Smooth muscle cell (in vitro differentiated cells): ENCODE data around the gene IFNGR2. TPM values are rescaled to one million over a fixed set of nuclear protein-coding genes. Genes with fewer than 3 reads are reported as not detected.

Source experiments
- DNase-seq: peaks from one replicate; lab custom pipeline; 2025; ENCODE audit not compliant: unreplicated experiment; lab: John Stamatoyannopoulos, UW
- H2AFZ ChIP-seq: fragments of 200-600 bp; sonication (generic); 2 replicates; pipeline ENCODE4 v1.6.0; 2016; ENCODE audit warnings: antibody characterized with exemption, low read depth, mild to moderate bottlenecking
- H3F3A ChIP-seq: fragments of 200-600 bp; sonication (generic); 2 replicates; pipeline ENCODE4 v1.6.0; 2017; ENCODE audit warnings: antibody characterized with exemption, low read depth
- H3K27ac ChIP-seq: fragments of 200-600 bp; sonication (generic); 2 replicates; pipeline ENCODE4 v1.5.1; 2016; ENCODE audit warnings: low read depth, mild to moderate bottlenecking
- H3K27me3 ChIP-seq: fragments of 200-600 bp; sonication (generic); 2 replicates; pipeline ENCODE4 v1.6.1; 2016; ENCODE audit warnings: low read depth, mild to moderate bottlenecking
- H3K36me3 ChIP-seq: fragments of 200-600 bp; sonication (generic); 2 replicates; pipeline ENCODE4 v1.5.1; 2016; ENCODE audit warnings: low read depth
- H3K4me1 ChIP-seq: fragments of 200-600 bp; sonication (generic); 2 replicates; pipeline ENCODE4 v1.5.1; 2016; ENCODE audit warnings: low read depth
- H3K4me2 ChIP-seq: fragments of 200-600 bp; sonication (generic); 2 replicates; pipeline ENCODE4 v1.6.0; 2016; ENCODE audit warnings: mild to moderate bottlenecking
- H3K4me3 ChIP-seq: fragments of 200-600 bp; sonication (generic); 2 replicates; pipeline ENCODE4 v1.5.1; 2016; ENCODE audit warnings: mild to moderate bottlenecking
- H3K79me2 ChIP-seq: fragments of 200-600 bp; sonication (generic); 2 replicates; pipeline ENCODE4 v1.6.0; 2016; ENCODE audit warnings: low read depth, mild to moderate bottlenecking
- H3K9ac ChIP-seq: fragments of 200-600 bp; sonication (generic); 2 replicates; pipeline ENCODE4 v1.6.0; 2016; ENCODE audit warnings: low read depth
- H3K9me3 ChIP-seq: fragments of 200-600 bp; sonication (generic); replicated peaks from 2 replicates; pipeline ENCODE4 v1.5.1; 2016; ENCODE audit warnings: low read depth
- H4K20me1 ChIP-seq: fragments of 200-600 bp; sonication (generic); 2 replicates; pipeline ENCODE4 v1.6.0; 2016; ENCODE audit warnings: low read depth
- WGBS: methylation state at CpG from one replicate; pipeline ENCODE4 v1.1.7; 2016; ENCODE audit warnings: low lambda C conversion rate; 5-methylcytosine and 5-hydroxymethylcytosine counted together
- polyA plus RNA-seq: library from polyadenylated mRNA; unstranded; fragments of >200 nt; fragmentation: Nextera tagmentation; extraction: Ambion mirVana; gene quantifications from 2 replicates; pipeline ENCODE4 v1.2.1, GENCODE V29; 2016
- total RNA-seq: library from RNA; depleted of rRNA; stranded (reverse); fragments of >200 nt; gene quantifications from 2 replicates; pipeline ENCODE4 v1.2.3, GENCODE V29; 2014
- TF ChIP-seq, protein P1 (sequence below): fragments of 200-600 bp; sonication (generic); IDR thresholded peaks from 2 replicates; pipeline ENCODE4 v1.5.1; 2017; ENCODE audit warnings: borderline replicate concordance, mild to moderate bottlenecking, antibody characterized with exemption; ENCODE audit not compliant: insufficient read depth, poor library complexity, severe bottlenecking

Gene IFNGR2
- total and polyA plus RNA-seq, 2 experiments from 2014 or later = 117 to 127 TPM

DNA sequence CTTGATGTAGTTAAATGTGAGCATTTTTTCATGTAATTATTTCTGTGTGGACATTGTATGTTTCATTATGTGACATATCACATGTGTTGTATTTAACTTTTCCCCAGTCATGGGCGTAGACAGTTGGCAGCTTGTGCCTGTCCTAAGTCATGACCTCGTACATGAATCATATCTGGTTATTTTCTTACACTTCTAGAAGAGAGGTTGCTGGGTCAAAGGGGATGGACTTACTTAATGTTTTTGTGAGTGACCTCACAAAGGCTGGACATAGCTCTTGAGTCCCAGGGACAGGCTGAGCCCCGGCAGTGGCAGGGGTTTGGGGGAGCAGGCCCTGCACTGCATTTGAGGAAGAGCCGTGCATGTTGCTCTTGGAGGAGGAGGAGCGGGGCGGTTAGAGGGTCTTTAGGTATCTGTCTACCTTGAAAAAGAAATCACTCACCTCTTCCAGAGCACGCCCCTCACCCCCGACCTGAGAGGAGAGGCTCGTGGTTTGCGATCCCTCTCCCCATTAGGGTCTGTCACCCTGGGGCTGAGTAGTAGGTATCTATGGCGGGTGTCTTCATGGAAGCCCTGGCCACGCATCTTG is 16.4 kb downstream of the IFNGR2 start:
- H3K27me3 ChIP-seq = no peaks in the 10 kb centered on the region
- no peak for DNase-seq
- H2AFZ ChIP-seq = no peak overlapping the region
- no peak overlapping the region for H3K9ac ChIP-seq
- H3K79me2 ChIP-seq = peaks cover 61% of the 10 kb centered on the region
- 95% methylated on average over 12 of the region's 12 CpGs for WGBS
- peaks cover 20% of the 10 kb centered on the region for H3K36me3 ChIP-seq
- TF ChIP-seq, protein P1, sequence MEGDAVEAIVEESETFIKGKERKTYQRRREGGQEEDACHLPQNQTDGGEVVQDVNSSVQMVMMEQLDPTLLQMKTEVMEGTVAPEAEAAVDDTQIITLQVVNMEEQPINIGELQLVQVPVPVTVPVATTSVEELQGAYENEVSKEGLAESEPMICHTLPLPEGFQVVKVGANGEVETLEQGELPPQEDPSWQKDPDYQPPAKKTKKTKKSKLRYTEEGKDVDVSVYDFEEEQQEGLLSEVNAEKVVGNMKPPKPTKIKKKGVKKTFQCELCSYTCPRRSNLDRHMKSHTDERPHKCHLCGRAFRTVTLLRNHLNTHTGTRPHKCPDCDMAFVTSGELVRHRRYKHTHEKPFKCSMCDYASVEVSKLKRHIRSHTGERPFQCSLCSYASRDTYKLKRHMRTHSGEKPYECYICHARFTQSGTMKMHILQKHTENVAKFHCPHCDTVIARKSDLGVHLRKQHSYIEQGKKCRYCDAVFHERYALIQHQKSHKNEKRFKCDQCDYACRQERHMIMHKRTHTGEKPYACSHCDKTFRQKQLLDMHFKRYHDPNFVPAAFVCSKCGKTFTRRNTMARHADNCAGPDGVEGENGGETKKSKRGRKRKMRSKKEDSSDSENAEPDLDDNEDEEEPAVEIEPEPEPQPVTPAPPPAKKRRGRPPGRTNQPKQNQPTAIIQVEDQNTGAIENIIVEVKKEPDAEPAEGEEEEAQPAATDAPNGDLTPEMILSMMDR = no peak
- no peak overlapping the region for H3K4me2 ChIP-seq
- no peaks in the 10 kb centered on the region for H3K9me3 ChIP-seq
- no peaks in the 10 kb centered on the region for H3K4me1 ChIP-seq
- no peak overlapping the region for H3K27ac ChIP-seq
- no peak overlapping the region for H3K4me3 ChIP-seq
- H3F3A ChIP-seq = peaks cover 8% of the 10 kb centered on the region
- H4K20me1 ChIP-seq = peaks cover 93% of the 10 kb centered on the region

DNA sequence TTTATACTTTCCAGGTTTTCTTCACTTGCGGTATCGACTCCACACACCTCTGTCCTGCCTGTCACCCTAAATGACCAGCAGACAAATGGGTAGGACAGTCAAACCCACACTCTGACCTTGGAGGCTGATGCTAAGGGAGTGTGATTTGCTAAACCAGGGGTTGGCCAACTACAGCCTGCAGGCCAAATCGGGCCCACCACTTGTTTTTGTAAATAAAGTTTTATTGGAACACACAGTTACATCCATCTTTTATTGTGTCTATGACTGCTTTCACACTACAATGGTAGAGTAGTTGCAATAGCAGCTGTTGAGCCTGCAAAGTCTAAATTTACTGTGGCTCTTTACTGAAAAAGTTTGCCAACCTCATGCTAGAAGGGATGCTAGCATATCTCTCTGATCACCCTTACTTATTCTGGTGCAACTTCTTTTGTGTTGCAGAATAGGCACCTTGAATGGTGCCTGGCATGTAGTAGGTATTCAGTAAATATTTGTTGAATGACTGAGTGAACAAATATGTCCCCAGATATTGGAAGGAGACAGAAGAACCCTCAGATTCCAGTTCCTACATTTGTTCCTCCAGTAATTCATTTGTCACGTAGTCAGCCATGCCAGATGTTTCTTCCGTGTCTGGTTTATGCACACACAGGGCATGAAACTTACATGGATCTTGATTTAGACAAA is 18.6 kb downstream of the IFNGR2 start:
- peaks cover 93% of the 10 kb centered on the region for H4K20me1 ChIP-seq
- no peaks in the 10 kb centered on the region for H3K9me3 ChIP-seq
- no peak overlapping the region for H3K27ac ChIP-seq
- H3K4me3 ChIP-seq = no peak overlapping the region
- no peak overlapping the region for H3K9ac ChIP-seq
- WGBS = 97% methylated on average over 5 of the region's 5 CpGs
- H3K27me3 ChIP-seq = no peaks in the 10 kb centered on the region
- H3F3A ChIP-seq = no peaks in the 10 kb centered on the region
- no peak overlapping the region for H2AFZ ChIP-seq
- TF ChIP-seq, protein P1 = no peak
- peaks cover 20% of the 10 kb centered on the region for H3K36me3 ChIP-seq
- no peak overlapping the region for H3K4me2 ChIP-seq
- no peaks in the 10 kb centered on the region for H3K4me1 ChIP-seq
- H3K79me2 ChIP-seq = peaks cover 49% of the 10 kb centered on the region
- DNase-seq = no peak

DNA sequence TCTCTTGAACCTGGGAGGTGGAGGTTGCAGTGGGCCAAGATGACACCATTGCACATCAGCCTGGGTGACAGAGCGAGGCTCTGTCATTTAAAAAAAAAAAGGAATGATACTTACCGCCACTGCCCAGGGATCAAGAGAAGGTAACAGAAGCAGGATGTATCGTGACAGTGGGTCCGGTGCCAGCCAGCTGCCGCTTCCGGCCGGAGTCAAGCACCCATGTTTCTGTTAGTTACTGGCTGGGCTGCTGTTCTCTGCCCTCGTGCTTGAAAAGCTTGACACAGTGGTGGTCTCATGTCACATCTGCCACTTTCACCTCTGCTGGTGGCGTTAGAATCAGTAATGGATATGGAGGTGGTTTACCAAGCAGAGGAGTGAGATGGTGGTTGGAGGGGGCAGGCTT is 21.0 kb downstream of the IFNGR2 start:
- Histone ChIP-seq H3K4me1 (no peaks in the 10 kb centered on the region), H3K9ac (no peak overlapping the region), H3K4me2 (no peak overlapping the region), H4K20me1 (peaks cover 88% of the 10 kb centered on the region), H3K4me3 (no peak overlapping the region), H3K9me3 (no peaks in the 10 kb centered on the region), H3K79me2 (peaks cover 25% of the 10 kb centered on the region), H3F3A (no peaks in the 10 kb centered on the region), H3K27me3 (no peaks in the 10 kb centered on the region), H2AFZ (no peak overlapping the region), H3K27ac (no peak overlapping the region), H3K36me3 (peaks cover 11% of the 10 kb centered on the region)
- DNase-seq = no peak
- TF ChIP-seq, protein P1 = no peak
- 98% methylated on average over 9 of the region's 9 CpGs for WGBS
